ENCODE data around the gene PDE11A. TPM values are rescaled to one million over a fixed set of nuclear protein-coding genes. Genes with fewer than 3 reads are reported as not detected.

The PDE11A gene
- total RNA-seq, 1 donor from 2014 or later: 1.2 TPM

- DNase-seq (ENCODE audit: low read depth): no peak
- H3K4me3 ChIP-seq (ENCODE audit: low read depth, low read length): no peak overlapping the region
- no peak for TF ChIP-seq CTCF (conservative IDR thresholded peaks at IDR 0.05; ENCODE audit: low read depth, low read length)
Observed at GRCh38 chr2:177881008-177881747, 191.4 kb downstream of the PDE11A start.

- no peak for TF ChIP-seq CTCF (conservative IDR thresholded peaks at IDR 0.05; ENCODE audit: low read depth, low read length)
- DNase-seq (ENCODE audit: low read depth): no peak
- no peak overlapping the region for H3K4me3 ChIP-seq (ENCODE audit: low read depth, low read length)
Observed at GRCh38 chr2:177880285-177880684, 192.3 kb downstream of the PDE11A start.

- no peak overlapping the region for H3K4me3 ChIP-seq (ENCODE audit: low read depth, low read length)
- no peak for TF ChIP-seq CTCF (conservative IDR thresholded peaks at IDR 0.05; ENCODE audit: low read depth, low read length)
- DNase-seq (ENCODE audit: low read depth): no peak
Observed at GRCh38 chr2:177876950-177877349, 195.6 kb downstream of the PDE11A start.

- H3K4me3 ChIP-seq (ENCODE audit: low read depth, low read length): no peak overlapping the region
- no peak for TF ChIP-seq CTCF (conservative IDR thresholded peaks at IDR 0.05; ENCODE audit: low read depth, low read length)
- no peak for DNase-seq (ENCODE audit: low read depth)
Observed at GRCh38 chr2:177874686-177875085, 197.9 kb downstream of the PDE11A start.

GRCh38 chr2:177873915-177874314, 198.7 kb downstream of the PDE11A start:
- DNase-seq (ENCODE audit: low read depth): no peak
- H3K4me3 ChIP-seq (ENCODE audit: low read depth, low read length): no peak overlapping the region
- no peak for TF ChIP-seq CTCF (conservative IDR thresholded peaks at IDR 0.05; ENCODE audit: low read depth, low read length)

DNA sequence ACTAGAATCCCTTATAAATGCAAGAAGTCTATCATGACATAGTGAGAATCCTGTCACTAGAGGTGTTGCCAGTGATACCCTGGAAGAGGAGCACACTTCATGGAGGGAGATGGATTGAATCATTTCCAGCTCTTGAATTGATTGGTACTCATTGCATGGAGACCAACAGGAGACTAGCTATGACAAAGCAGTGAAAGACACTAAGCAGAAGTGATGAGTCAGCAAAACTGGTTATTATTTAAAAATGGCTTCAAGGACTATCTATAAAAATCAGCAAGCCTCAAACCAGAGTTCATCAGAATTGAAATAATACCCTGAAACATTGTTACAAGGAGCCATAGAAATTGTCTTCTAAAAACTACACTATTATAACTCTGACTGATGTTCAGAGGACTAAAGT, 200.3 kb downstream of the PDE11A start:
- no peak for TF ChIP-seq CTCF (conservative IDR thresholded peaks at IDR 0.05; ENCODE audit: low read depth, low read length)
- no peak overlapping the region for H3K4me3 ChIP-seq (ENCODE audit: low read depth, low read length)
- no peak for DNase-seq (ENCODE audit: low read depth)

GRCh38 chr2:177869912-177870311, 202.7 kb downstream of the PDE11A start:
- no peak for DNase-seq (ENCODE audit: low read depth)
- H3K4me3 ChIP-seq (ENCODE audit: low read depth, low read length): no peak overlapping the region
- TF ChIP-seq CTCF (conservative IDR thresholded peaks at IDR 0.05; ENCODE audit: low read depth, low read length): no peak

Measured in epithelial cell of proximal tubule (primary cell).